GM18909 (cell line): ENCODE results near the gene TUBGCP4.
"Not testable (repeated sequence)": the region's sequence is repeated elsewhere in the genome, so short reads cannot be mapped to it uniquely, and the experiment has no call there.

Source experiments
- ATAC-seq: cut with Tn5 transposase; IDR thresholded peaks from one replicate; pipeline ENCODE4 v1.9.1; 2021; ENCODE audit warnings: mild to moderate bottlenecking; ENCODE audit not compliant: unreplicated experiment, poor library complexity

The TUBGCP4 gene

DNA sequence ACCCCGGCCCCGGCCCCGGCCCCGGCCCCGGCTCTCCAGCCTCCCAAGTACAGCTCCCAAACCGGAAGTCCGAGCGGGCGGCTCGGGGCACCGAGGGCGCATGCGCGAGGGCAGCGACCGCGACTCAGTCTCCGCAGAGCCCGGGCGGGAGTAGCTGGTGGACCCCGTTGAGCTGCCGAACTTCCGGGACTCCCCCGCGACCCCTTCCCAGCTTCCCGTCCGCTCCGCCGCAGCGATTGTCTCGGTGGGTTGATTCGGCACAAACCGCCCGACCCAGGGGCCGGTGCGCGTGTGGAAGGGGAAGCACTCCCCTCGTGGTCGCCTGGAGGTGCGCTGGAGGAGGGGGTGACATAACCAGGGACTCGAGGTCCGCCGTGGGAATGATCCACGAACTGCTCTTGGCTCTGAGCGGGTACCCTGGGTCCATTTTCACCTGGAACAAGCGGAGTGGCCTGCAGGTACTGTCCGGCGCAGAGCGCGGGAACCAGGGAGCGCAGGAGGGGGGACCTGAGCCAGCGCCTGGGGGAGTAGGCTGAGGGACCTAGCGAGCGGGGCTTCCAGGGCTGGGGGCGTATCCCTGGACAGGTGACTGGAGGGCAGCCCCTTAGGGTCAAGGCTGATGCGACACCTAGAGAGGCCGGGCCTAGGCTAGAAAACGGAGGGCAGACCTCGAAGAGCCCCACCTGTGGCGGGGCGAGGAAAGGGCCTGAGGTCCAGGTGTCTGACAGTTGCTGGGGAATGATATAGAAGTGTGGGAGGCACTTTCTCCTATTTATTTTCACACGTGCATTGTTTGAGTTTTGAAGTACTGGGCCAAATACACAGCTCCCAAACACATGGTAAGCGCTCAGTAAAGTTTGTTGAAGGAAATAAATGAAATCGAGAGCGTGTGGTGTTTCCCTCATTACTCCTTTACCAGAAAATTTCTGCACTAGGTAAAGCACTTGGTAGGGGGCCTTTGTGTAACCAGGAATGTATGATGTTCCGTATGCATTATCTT lies at the start of gene TUBGCP4, which contains the start of gene ZSCAN29:
Gene TUBGCP4 (plus strand): TSS at position 127 of the 1,000 bp plus-strand sequence. CDS start 254 bp downstream, at position 381.
Gene ZSCAN29 (minus strand): TSS at position 69 of the 1,000 bp plus-strand sequence. CDS start 1,130 bp downstream, outside the sequence.
- peak; percentile 81 for ATAC-seq

- no peak for ATAC-seq
These were observed 45.7 kb upstream of the TUBGCP4 start for GRCh38 chr15:43325039-43325684.

DNA sequence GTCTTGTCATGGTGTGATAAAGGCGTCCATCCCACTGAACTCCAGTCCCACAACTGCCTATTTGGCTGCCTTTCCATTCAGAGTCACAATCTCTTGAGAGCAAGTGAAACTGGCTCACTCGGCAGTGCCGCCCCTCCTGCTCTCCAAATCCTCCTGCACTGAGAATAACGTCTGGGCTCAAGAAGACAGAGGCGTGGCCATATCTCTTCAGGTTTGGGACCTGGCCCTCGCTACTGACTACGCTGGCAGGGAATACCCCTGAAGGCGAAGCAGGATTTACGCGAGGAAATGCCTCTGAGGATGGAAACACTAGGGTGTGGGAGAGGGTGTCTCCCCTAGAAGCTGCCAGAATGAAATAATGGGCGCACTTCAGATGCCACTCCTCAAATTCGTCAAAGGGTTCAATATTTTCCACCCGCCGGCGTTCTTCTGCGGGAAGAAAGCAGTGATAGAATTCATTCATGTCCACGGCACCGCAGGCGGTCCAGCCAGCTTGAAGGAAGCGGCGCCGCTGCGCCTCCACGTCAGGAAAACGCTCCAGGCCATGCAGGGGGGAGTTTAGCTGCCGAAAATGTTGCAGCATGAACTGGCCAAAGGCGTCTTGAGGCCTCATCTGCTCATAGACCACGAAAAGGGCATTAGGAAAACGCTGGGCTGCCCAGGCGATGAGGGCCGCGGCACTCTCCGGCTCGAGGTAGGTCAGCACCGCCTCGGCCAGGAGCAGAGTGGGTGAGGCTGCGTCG lies 41.5 kb upstream of the TUBGCP4 start:
- no peak for ATAC-seq

- peak; percentile 95 for ATAC-seq
These were observed 40.7 kb upstream of the TUBGCP4 start, which contains the start of gene LCMT2 for GRCh38 chr15:43329960-43330779. Gene LCMT2, minus strand, starts transcription at chr15:43330573. Its CDS starts 84 bp downstream, at chr15:43330489.

GRCh38 chr15:43330780-43331087 lies 40.2 kb upstream of the TUBGCP4 start:
- peak; percentile 23 for ATAC-seq

GRCh38 chr15:43346305-43346704 lies 24.6 kb upstream of the TUBGCP4 start:
- no peak for ATAC-seq

GRCh38 chr15:43347114-43347513 lies 23.8 kb upstream of the TUBGCP4 start:
- no peak for ATAC-seq

DNA sequence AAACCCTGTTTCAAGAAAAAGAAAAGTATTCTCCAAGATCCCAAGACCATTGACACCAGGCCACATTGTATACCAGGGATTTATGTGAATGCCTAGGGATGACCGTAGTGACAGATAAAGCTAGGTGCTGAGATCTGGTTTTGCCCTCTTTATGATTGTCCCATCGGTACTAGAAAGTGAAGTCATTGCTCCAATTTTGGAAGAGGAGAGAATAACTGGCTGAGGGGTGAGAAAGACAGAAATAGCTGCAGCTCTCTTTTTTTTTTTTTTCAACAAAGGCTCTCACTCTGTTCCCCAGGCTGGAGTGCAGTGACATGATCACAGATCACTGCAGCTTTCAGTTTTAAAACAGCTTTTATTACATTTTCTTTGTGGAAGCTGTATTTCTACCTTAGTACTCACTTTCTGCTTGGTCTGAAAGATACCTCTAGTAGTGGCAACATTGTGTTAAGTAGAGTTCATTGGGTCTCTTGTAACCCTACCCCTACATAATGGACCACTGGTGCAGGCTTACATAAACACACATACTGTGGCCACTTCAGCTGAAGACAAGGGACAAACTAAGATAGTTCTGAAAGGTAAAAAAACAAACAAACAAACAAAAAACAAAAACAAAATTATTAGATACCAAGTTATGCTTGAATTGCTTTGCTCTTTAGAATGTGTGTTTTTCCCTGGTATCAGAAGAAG lies 18.1 kb upstream of the TUBGCP4 start:
- ATAC-seq: no peak

- no peak for ATAC-seq
These were observed 10.1 kb upstream of the TUBGCP4 start for GRCh38 chr15:43360821-43361220.

- no peak for ATAC-seq
These were observed 9.5 kb upstream of the TUBGCP4 start for GRCh38 chr15:43361313-43361903.

DNA sequence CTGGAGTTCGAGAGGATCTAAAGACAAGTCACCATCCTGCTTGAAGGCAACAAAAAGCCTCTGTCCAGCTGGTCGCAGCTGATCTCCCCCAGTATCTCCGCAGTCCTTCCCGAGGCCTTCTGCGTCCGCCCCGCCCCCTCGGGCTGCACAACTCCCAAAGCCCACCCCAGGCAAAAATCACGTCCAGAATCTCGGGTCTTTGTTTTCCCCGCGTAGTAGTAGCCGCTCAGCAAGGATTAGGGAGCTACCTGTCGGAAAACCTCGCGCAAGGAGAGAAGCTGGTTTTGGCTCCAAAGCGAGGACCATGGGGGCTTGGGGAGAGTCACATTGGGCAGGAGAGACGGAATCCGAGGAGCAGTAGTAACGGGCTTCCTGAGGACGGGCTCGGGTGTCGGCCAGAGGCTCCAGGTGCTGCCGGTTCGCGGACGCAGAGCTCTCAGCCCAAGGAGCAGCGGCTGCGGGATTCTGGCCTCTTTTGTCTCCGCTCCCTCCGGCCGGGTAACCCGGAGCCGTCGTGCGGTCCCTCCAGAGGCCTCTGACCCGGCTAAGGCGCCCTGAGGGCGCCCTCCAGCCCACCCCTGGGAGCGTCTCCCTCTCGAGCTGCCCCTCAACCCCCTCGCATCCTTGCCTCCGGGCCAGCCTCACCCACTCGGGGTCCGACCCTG lies 459 bp upstream of the TUBGCP4 start:
- ATAC-seq: peak; percentile 49

DNA sequence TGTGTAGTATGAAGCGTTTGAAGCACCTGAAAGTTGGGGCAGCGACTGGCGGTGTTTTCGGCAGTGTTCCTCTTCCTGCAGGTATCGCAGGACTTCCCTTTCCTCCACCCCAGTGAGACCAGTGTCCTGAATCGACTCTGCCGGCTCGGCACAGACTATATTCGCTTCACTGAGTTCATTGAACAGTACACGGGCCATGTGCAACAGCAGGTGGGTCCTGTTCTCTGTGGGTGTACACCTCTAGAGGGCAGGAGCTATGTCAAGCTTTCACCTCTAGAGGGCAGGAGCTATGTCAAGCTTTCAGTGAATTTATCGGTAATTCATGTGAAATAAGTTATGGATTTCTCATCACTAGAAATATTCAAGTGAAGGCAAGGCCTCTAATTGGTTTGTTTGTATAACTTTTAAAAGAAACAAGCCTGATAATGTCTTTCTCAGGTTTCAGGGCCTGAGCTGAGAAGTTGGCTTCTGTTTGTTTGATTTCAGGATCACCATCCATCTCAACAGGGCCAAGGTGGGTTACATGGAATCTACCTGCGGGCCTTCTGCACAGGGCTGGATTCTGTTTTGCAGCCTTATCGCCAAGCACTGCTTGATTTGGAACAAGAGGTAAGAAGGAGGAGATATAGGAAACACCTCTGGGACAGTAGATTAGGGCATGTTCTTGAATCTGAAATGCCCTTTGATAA lies 5.3 kb downstream of the TUBGCP4 start:
- ATAC-seq: no peak

- ATAC-seq: no peak
These were observed 7.7 kb downstream of the TUBGCP4 start for GRCh38 chr15:43378601-43379000.

DNA sequence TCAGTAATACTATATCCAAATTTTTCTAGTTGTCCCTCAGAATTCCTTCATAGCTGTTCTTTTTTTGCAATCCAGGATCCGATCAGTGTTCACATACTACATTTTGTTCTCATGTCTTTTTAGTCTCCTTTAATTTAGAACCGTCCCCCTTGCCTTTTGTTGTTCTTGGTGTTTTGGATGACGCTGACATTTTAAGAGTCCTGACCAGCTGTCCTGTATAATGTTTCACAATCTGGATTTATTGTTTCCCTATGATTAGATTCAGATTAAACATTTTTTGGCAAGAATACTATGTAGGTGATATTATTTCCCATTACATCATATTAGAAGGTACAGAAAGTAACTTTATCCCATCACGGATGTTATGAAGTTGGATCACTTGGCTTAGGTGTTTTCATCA lies 11.4 kb downstream of the TUBGCP4 start:
- ATAC-seq: no peak

- no peak for ATAC-seq
These were observed 12.2 kb downstream of the TUBGCP4 start for GRCh38 chr15:43383070-43383469.

GRCh38 chr15:43390723-43391122 lies 19.8 kb downstream of the TUBGCP4 start:
- no peak for ATAC-seq

DNA sequence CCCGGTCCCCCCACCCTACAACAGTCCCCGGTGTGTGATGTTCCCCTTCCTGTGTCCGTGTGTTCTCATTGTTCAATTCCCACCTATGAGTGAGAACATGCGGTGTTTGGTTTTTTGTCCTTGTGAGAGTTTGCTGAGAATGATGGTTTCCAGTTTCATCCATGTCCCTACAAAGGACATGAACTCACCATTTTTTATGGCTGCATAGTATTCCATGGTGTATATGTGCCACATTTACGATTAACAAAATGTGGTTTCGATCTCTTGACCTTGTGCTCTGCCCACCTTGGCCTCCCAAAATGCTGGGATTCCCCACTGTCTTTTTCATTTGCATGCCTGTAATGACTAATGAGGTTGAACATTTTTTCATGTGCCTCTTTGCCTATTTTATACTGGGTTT lies 22.7 kb downstream of the TUBGCP4 start:
- not testable (repeated sequence) for ATAC-seq

- no peak for ATAC-seq
These were observed 31.4 kb downstream of the TUBGCP4 start for GRCh38 chr15:43402255-43402654.
